ENCODE data around the gene NSFL1C. TPM values are rescaled to one million over a fixed set of nuclear protein-coding genes. Genes with fewer than 3 reads are reported as not detected.

NSFL1C gene
- polyA plus RNA-seq, 1 of the 3 experiments (the other 2 are of a cell fraction): 45.9 TPM

GRCh38 chr20:1434571-1435336, 31.9 kb downstream of the NSFL1C start:
- DNase-seq: no peak
- ChIA-PET POLR2A (no interaction called here), CTCF (interaction anchor here (0.9 to 5.5 kb wide), 4 partner anchors 32 to 222 kb away, joined by 3 to 31 read pairs (median 5); partner anchors contain the start of gene NSFL1C)
- no peaks in the 10 kb centered on the region for H3F3A ChIP-seq (replicated peaks; ENCODE audit: insufficient read depth)
- H3K27me3 ChIP-seq (ENCODE audit: insufficient read depth): no peaks in the 10 kb centered on the region
- H3K9ac ChIP-seq: no peak overlapping the region
- H4K20me1 ChIP-seq (ENCODE audit: insufficient read depth): no peaks in the 10 kb centered on the region
- no peak overlapping the region for H3K4me3 ChIP-seq (ENCODE audit: low read depth in 2 of 2, low read length in 1 of 2)
- WGBS (ENCODE audit: low lambda C conversion rate): 84% methylated on average over 2 of the region's 2 CpGs
- H3K4me1 ChIP-seq (ENCODE audit: control insufficient read depth in 1 of 2, insufficient read depth in 2 of 2, low read depth in 1 of 2, low read length in 1 of 2): no peaks in the 10 kb centered on the region
- no peaks in the 10 kb centered on the region for H3K9me2 ChIP-seq
- TF ChIP-seq RCOR1 (IDR thresholded peaks at IDR 0.05; ENCODE audit: low read length): no peak
- TF ChIP-seq IRF3 (IDR thresholded peaks at IDR 0.05; ENCODE audit: low read depth, low read length): no peak
- TF ChIP-seq TCF12 (IDR thresholded peaks at IDR 0.05): no peak
- no peak for TF ChIP-seq MAX (IDR thresholded peaks at IDR 0.05; ENCODE audit: low read depth)
- TF ChIP-seq FOSL2 (IDR thresholded peaks at IDR 0.05; ENCODE audit: borderline replicate concordance, low read depth): no peak
- no peak for TF ChIP-seq PBX3 (IDR thresholded peaks at IDR 0.05)
- TF ChIP-seq TAF1 (IDR thresholded peaks at IDR 0.05; ENCODE audit: borderline replicate concordance, low read depth, low read length): no peak
- no peak for TF ChIP-seq RFX5 (IDR thresholded peaks at IDR 0.05; ENCODE audit: low read length)
- TF ChIP-seq EZH2phosphoT487 (IDR thresholded peaks at IDR 0.05; ENCODE audit: borderline replicate concordance, low read depth): no peak
- TF ChIP-seq CHD2 (IDR thresholded peaks at IDR 0.05; ENCODE audit: low read length, partially characterized antibody): no peak
- no peak for TF ChIP-seq JUND (IDR thresholded peaks at IDR 0.05)
- no peak for TF ChIP-seq MXI1 (IDR thresholded peaks at IDR 0.05; ENCODE audit: low read depth, low read length)
- TF ChIP-seq MEF2A (IDR thresholded peaks at IDR 0.05; ENCODE audit: borderline replicate concordance, low read depth): no peak
- no peaks in the 10 kb centered on the region for H3K9me3 ChIP-seq
- H3K27ac ChIP-seq (ENCODE audit: low read depth in 2 of 2, low read length in 1 of 2): no peak overlapping the region
- no peaks in the 10 kb centered on the region for H3K36me3 ChIP-seq (replicated peaks in 1 of 2; ENCODE audit: control insufficient read depth in 1 of 2, insufficient read depth in 2 of 2, low read length in 1 of 2)
- H3K79me2 ChIP-seq (ENCODE audit: insufficient read depth): no peaks in the 10 kb centered on the region
- no peak overlapping the region for H2AFZ ChIP-seq (ENCODE audit: low read depth)
- no peak overlapping the region for H3K4me2 ChIP-seq

- H2AFZ ChIP-seq (ENCODE audit: low read depth): no peak overlapping the region
- no peaks in the 10 kb centered on the region for H3K9me2 ChIP-seq
- no peak for DNase-seq
- no peaks in the 10 kb centered on the region for H3F3A ChIP-seq (replicated peaks; ENCODE audit: insufficient read depth)
- H3K27ac ChIP-seq (ENCODE audit: low read depth in 2 of 2, low read length in 1 of 2): no peak overlapping the region
- ChIA-PET POLR2A (no interaction called here), CTCF (no interaction called here)
- H3K4me3 ChIP-seq (ENCODE audit: low read depth in 2 of 2, low read length in 1 of 2): no peak overlapping the region
- no peaks in the 10 kb centered on the region for H3K36me3 ChIP-seq (replicated peaks in 1 of 2; ENCODE audit: control insufficient read depth in 1 of 2, insufficient read depth in 2 of 2, low read length in 1 of 2)
- H3K27me3 ChIP-seq (ENCODE audit: insufficient read depth): no peaks in the 10 kb centered on the region
- no peaks in the 10 kb centered on the region for H3K9me3 ChIP-seq
- no peak overlapping the region for H3K4me2 ChIP-seq
- H3K4me1 ChIP-seq (ENCODE audit: control insufficient read depth in 1 of 2, insufficient read depth in 2 of 2, low read depth in 1 of 2, low read length in 1 of 2): peaks cover 4 to 18% of the 10 kb centered on the region in 2 experiments; a peak in 3 of 4 replicates
- no peaks in the 10 kb centered on the region for H4K20me1 ChIP-seq (ENCODE audit: insufficient read depth)
- H3K9ac ChIP-seq: no peak overlapping the region
- no peaks in the 10 kb centered on the region for H3K79me2 ChIP-seq (ENCODE audit: insufficient read depth)
- 42% methylated on average over 1 of the region's 1 CpG for WGBS (ENCODE audit: low lambda C conversion rate)
- TF ChIP-seq NFIC (IDR thresholded peaks at IDR 0.05; ENCODE audit: borderline replicate concordance) (no peak), MXI1 (IDR thresholded peaks at IDR 0.05; ENCODE audit: low read depth, low read length) (no peak), REST (IDR thresholded peaks at IDR 0.05; ENCODE audit: low read depth, low read length) (no peak), MAX (IDR thresholded peaks at IDR 0.05; ENCODE audit: low read depth) (no peak), GATA2 (CRISPR knock-in tag; IDR thresholded peaks at IDR 0.05) (no peak), TEAD4 (IDR thresholded peaks at IDR 0.05; ENCODE audit: borderline replicate concordance, insufficient read depth) (no peak), ZBTB33 (IDR thresholded peaks at IDR 0.05; ENCODE audit: borderline replicate concordance, low read depth) (no peak), ELF1 (IDR thresholded peaks at IDR 0.05) (no peak)
These were observed 35.5 kb downstream of the NSFL1C start for GRCh38 chr20:1431158-1431557.
